ENCODE data around the gene PANK4. TPM values are rescaled to one million over a fixed set of nuclear protein-coding genes. Genes with fewer than 3 reads are reported as not detected.

Gene PANK4
- total RNA-seq, 1 experiment from 2014 or later: 32.2 TPM

- Histone ChIP-seq H2AFZ (ENCODE audit: low read length) (no peak overlapping the region), H4K91ac (ENCODE audit: insufficient read length, low read depth, low read length) (no peak overlapping the region), H3K4me1 (ENCODE audit: insufficient read depth, low read length) (no peaks in the 10 kb centered on the region), H3K79me1 (ENCODE audit: insufficient read depth, low read depth, low read length, poor library complexity, severe bottlenecking) (no peaks in the 10 kb centered on the region), H4K8ac (replicated peaks; ENCODE audit: insufficient read length, low read depth, low read length) (no peak overlapping the region), H3K79me2 (ENCODE audit: insufficient read depth, low read length) (no peaks in the 10 kb centered on the region), H3K9me3 (ENCODE audit: control insufficient read depth, low read depth, low read length) (no peaks in the 10 kb centered on the region), H4K20me1 (ENCODE audit: control insufficient read depth, insufficient read depth, insufficient read length) (no peaks in the 10 kb centered on the region), H2BK20ac (ENCODE audit: low read depth, low read length, poor library complexity, severe bottlenecking) (no peak overlapping the region), H3K9ac (ENCODE audit: extremely low read depth, insufficient read length, low read length) (no peak overlapping the region), H3K4me2 (ENCODE audit: insufficient read depth, insufficient read length, low read length) (no peak overlapping the region), H2BK5ac (ENCODE audit: insufficient read length, low read length) (no peak overlapping the region), H3K56ac (ENCODE audit: insufficient read length, low read depth, low read length) (no peak overlapping the region), H4K5ac (ENCODE audit: insufficient read length, low read depth, low read length) (no peak overlapping the region), H3K27me3 (ENCODE audit: insufficient read depth, low read length) (no peaks in the 10 kb centered on the region), H3K23ac (ENCODE audit: insufficient read length, low read depth, low read length) (no peak overlapping the region), H3K27ac (ENCODE audit: insufficient read length, low read depth, low read length) (no peak overlapping the region), H3K23me2 (ENCODE audit: insufficient read length, low read depth, low read length, poor library complexity, severe bottlenecking) (no peaks in the 10 kb centered on the region), H3T11ph (ENCODE audit: low read length) (no peak overlapping the region), H2AK5ac (ENCODE audit: insufficient read length, low read length) (no peak overlapping the region), H3K14ac (ENCODE audit: insufficient read depth, low read length) (no peak overlapping the region), H2BK12ac (ENCODE audit: insufficient read length, low read depth, low read length) (no peak overlapping the region), H2BK15ac (ENCODE audit: low read depth, low read length) (no peak overlapping the region), H2BK120ac (ENCODE audit: low read depth, low read length, poor library complexity, severe bottlenecking) (no peak overlapping the region), H3K18ac (ENCODE audit: insufficient read length, low read depth, low read length) (no peak overlapping the region), H3K4ac (ENCODE audit: low read depth, low read length) (no peak overlapping the region)
- no peak overlapping the region for H3K4me3 Mint-ChIP-seq
- WGBS (ENCODE audit: extremely low coverage, insufficient read length, low lambda C conversion rate): no CpG with 5 or more reads among the region's 29 CpGs
- H3K36me3 Mint-ChIP-seq (ENCODE audit: insufficient read depth in 1 of 3, low read depth in 3 of 3): peaks cover 11 to 42% (median 35%) of the 10 kb centered on the region in 3 experiments; a peak in 6 of 7 replicates
- H3K4me1 Mint-ChIP-seq: no peaks in the 10 kb centered on the region
- no peaks in the 10 kb centered on the region; the same call in 1 of the 2 replicates for H3K27me3 Mint-ChIP-seq (ENCODE audit: low read depth)
- no peak for DNase-seq
- H3K27ac Mint-ChIP-seq: no peak overlapping the region
- H3K9me3 Mint-ChIP-seq: no peaks in the 10 kb centered on the region
- TF ChIP-seq, protein P1, sequence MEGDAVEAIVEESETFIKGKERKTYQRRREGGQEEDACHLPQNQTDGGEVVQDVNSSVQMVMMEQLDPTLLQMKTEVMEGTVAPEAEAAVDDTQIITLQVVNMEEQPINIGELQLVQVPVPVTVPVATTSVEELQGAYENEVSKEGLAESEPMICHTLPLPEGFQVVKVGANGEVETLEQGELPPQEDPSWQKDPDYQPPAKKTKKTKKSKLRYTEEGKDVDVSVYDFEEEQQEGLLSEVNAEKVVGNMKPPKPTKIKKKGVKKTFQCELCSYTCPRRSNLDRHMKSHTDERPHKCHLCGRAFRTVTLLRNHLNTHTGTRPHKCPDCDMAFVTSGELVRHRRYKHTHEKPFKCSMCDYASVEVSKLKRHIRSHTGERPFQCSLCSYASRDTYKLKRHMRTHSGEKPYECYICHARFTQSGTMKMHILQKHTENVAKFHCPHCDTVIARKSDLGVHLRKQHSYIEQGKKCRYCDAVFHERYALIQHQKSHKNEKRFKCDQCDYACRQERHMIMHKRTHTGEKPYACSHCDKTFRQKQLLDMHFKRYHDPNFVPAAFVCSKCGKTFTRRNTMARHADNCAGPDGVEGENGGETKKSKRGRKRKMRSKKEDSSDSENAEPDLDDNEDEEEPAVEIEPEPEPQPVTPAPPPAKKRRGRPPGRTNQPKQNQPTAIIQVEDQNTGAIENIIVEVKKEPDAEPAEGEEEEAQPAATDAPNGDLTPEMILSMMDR (conservative IDR thresholded peaks at IDR 0.05): no peak
Measured at GRCh38 chr1:2508751-2509150, 17.6 kb downstream of the PANK4 start.
